Gastrocnemius medialis (tissue), 4 donors: ENCODE data around the gene IGSF6.

Experiments
- CTCF ChIP-seq, 5 experiments: fragments of 450-650 bp in 3 of 5; fragments of 200-600 bp in 2 of 5; sonication (generic) in 2 of 5; IDR thresholded peaks in 4 of 5; conservative IDR thresholded peaks in 1 of 5; 1 replicate in 4 of 5; 2 replicates in 1 of 5; pipeline ENCODE4 v1.5.1; 2016 to 2019; ENCODE audit warnings: antibody characterized with exemption in 5 of 5, mild to moderate bottlenecking in 3 of 5, moderate library complexity in 3 of 5
- POLR2A ChIP-seq, 2 donors: fragments of 450-650 bp; IDR thresholded peaks; one replicate each; pipeline ENCODE4 v1.6.1; 2017; ENCODE audit warnings: antibody characterized with exemption in 2 of 2, mild to moderate bottlenecking in 2 of 2, moderate library complexity in 2 of 2

- TF ChIP-seq CTCF (IDR thresholded peaks at IDR 0.05 in 4 of 5, conservative IDR thresholded peaks at IDR 0.05 in 1 of 5) (no peak), POLR2A (IDR thresholded peaks at IDR 0.05) (no peak)
Measured at GRCh38 chr16:21625026-21625425, 27.4 kb downstream of the IGSF6 start.
